HuH-7.5 (cell line): Measurements from ENCODE around the gene SRRM2.

Source experiments
- DNase-seq: peaks from one replicate; pipeline ENCODE4 v3.0.0; 2011; ENCODE audit warnings: low spot score

Gene SRRM2

DNA sequence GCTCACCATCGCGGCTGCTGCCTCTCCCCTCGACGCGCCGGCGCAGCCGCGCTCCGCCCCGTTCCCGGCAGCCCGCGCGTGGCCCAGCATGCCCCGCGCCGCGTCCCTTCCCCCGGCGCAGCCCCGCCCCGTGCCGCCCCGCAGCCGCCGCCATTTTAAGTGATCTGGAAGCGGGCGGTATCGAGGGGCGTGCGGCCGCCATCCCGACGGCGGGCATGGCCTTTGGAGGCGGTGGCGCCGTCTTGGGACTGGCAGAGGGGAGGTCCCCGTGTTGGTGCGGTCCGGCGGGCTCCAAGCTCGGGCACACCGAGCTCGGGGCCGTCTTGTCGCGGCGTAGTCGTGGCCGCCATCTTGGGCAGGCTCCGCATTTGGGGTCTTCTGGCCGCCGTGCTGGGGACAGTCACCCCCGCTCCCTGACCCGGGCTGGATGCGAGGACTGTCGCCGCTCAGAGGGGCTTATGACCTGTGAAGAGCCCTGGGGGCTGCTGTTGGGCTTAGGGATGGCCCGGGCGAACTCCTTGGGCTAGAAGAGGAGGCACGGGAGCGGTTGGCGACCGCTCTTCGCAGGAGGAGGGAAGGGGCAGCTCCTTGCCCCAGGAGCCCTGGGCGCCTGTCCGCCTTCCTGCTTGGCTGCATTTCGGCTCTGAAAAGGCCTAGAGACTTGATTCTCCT, 24.9 kb downstream of the SRRM2 start, which contains the start of gene ELOB:
ELOB (minus strand) TSS at position 50 of the 672 bp plus-strand sequence; CDS start at position 9, 41 bp downstream.
- peak; percentile 90 for DNase-seq

DNA sequence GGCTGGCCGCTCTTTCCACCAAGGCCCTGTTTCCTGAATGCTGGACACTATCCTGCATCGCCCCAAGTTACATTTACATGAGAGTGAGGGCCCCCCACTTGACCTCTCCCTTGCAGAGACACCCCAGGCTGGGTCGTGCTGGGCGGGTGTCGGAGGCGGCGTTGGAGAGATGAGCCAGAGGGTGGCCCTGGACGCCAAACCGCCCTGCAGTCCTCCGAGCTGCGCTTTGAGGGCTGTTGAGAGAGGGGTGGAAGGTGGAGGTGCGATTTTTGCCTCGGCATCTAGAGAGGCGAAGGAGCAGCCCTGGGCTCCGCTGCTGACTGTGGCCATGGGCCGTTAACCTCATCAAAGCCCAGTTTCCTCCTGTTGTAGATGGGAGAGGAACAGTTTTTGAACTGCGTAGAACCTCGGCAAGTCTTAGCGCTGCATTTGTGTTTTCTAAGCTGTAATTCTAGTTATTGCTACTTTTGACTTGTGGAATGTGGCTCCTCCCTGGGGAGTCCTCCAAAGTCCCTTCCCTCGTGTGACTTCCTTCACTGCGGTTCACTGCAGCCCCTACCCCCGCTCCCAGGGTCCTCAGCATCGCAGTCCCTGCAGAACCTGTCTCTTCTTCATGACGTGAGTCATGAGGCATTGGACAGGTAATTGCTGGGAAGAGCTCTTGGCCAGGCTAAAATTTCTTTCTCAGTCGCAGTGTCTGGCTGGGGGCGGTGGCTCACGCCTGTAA, 25.6 kb downstream of the SRRM2 start:
- DNase-seq: peak; percentile 43

DNA sequence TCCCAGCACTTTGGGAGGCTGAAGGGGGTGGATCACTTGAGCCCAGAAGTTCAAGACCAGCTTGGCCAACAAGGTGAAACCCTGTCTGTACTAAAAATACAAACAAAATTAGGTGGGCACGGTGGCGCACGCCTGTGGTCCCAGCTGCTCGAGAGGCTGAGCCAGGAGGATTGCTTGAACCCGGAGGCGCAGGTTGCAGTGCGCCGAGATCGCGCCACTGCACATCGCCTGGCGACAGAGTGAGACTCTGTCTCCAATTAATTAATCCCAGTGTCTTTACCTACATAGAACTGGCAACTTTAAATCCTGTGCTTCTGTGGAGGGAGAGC, 26.2 kb downstream of the SRRM2 start:
- DNase-seq: no peak

DNA sequence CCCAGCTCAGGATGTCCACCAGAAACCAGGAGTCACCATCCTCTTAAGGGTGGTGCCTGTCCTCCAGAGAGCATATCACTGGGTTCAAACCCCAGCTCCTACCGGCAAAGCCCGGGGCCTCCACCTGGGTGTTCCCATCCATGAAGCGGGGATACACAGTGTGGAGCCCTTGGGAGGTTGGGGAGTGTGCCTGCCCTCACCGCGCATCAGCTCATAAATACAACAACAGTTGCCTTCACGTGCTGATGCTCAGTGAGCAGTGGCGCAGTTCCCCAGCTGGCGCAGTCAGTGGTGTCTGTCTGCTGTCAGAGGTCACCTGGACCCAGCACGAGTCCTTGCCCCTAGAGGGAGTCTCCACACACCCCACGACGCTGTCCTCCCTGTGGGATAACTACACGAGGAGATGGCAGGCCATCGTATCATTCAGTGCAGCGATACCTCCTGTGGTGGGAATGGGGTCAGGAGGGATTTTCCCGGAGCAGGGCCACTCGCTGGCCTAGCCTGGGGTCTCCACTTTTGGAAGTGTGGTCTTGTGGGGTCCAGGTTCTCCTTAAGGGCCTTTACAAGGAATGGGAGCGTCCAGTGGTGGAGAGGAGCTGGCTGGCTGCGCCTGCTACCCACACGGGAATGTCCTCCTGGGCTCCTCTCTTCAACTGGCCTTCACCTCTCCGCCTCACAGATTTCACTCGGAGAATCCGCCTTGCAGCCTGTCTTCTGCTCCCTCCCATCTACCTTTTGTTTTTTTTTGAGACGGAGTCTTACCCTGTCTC, 26.9 kb downstream of the SRRM2 start:
- no peak for DNase-seq

DNA sequence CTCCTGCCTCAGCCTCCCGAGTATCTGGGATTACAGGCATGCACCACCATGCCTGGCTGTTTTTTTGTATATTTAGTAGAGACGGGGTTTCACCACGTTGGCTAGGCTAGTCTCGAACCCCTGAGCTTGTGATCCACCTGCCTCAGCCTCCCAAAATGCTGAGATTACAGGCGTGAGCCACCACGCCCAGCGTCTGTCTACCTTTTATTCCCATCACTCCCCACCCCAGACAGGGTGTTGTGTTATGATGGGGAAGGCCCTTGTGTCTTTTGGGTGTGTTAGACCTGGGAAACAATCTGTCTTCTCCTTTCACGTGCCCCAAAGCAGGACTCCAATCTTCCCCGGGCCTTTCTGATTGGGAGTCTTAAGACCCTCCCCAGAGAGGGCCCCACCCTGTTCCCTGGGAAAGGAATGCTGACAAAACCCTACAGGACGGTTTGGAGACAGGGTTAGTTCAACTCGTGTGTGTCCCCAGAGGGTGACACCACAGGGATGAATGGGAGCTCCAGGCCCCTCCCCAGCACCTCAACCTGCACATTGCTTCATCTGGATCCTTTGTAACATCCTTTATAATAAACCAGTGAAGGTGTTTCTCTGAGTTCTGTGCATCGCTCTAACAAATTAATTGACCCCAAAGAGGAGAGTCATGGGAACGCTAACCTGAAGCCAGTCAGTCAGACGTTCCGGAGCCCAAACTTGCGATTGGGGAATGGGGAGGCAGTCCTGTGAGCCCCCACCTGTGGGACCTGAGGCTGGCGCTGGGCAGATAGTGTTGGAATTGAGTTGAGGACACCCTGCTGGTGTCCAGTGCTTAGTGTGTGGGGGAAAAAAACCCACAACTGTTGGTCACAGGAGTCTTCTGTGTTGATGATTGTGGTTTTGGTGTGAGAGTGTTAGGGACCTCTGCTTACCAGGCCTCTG, 27.8 kb downstream of the SRRM2 start:
- DNase-seq: no peak

DNA sequence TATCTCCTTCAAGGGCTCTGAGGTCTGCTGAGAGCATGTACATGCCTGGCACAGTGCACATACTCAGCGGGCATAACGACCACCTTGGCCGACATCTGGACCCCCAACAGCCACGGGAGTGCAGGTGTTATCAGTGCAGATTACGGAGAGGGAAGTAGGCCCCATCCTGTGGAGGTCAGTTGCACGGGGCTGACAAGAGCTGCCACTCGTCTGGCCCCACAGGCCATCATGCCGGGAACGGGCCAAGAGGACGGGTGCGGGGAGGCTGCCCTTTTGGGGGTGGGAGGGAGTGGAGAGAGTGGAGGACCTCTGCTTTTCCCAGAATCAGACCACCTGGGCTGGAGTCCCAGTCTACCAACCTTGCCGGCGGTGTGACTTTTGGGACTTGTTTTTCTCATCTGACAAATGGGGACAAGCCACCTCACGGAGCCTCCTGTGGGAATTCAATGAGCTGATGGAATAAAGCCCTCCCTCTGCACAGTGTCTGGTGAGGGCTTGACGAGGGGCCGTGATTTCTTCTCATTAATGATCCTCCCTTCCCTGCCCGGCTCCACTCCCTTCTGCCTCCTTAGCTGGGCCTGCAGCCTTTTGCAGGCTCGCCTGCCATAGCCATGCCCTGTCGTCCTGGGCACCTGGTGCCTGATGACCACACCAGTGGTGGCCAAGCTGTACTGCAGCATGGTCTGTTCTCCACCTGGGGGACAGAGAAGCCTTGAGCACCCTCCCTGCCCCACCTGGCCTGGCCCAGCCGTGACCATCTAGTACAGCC, 30.3 kb downstream of the SRRM2 start:
- DNase-seq: peak; percentile 41

DNA sequence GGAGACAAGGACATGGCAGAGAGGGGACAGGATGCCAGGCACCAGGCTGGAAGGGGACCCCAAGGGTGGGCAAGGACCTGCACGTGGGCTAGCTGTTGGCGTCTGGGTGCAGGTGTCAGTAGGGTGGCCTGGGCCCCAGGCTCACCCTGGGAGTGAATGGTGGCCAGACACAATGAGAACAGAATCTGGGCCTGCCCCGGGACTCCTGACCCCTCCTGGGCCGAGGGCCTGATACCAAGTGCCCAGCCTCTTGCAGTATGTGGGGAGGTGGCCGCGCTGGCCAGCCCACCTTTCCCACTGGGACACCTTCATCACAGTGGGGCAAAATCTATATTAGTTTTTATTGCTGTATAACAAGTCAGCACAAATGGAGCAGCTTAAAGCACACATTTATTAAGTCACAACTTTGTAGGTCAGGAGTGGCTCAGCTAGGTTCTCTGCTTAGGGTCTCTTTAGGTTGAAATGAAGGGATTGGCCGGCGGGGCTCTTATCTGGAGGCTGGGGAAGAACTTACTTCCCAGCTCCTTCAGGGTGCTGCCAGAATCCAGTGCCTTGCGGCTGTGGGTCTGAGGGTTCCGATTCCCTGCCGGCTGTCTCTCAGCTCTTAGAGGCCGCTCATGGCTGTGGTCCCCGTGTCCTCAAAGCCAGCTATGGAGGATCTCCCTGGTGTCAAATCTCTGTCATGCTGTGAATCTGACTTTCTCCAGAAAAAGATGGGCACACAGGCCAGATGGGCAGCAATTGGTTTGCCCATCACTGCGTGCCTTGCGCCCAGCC, 31.3 kb downstream of the SRRM2 start:
- no peak for DNase-seq

DNA sequence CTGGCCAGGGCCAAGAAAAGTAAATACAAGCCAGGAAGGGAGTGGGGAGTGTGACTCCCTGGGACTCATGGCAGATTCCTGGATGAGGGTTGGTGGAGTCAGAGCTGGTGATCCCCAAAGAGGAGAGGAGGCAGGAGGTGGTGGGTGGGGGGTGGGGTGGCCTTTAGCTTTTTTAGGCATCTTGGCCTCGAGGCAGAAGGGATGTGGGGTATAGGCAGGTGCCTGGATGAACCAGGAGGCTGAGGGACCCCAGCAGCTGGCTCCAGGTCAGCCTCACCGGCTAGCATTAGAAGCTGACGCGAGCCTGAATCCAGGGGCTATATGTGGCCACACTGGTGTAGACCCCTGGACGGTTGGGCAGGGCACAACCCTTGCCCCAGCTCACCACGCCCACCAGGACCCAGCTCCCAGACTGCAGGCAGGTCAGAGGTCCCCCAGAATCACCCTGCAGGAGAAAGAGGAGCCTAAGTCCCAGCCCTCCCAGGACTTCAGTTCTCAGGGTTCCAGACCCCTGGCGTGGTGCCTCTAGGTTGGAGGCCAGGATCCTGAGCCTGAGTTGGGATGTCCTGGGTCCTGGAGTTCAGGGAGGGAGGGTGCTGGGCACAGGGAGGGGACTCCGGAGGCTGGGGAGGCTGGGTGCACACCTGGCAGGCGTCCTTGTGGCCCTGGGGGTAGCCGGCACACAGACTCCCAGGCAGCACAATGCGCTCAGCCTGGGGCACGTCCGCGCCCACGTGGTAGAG, 32.1 kb downstream of the SRRM2 start:
- DNase-seq: no peak

DNA sequence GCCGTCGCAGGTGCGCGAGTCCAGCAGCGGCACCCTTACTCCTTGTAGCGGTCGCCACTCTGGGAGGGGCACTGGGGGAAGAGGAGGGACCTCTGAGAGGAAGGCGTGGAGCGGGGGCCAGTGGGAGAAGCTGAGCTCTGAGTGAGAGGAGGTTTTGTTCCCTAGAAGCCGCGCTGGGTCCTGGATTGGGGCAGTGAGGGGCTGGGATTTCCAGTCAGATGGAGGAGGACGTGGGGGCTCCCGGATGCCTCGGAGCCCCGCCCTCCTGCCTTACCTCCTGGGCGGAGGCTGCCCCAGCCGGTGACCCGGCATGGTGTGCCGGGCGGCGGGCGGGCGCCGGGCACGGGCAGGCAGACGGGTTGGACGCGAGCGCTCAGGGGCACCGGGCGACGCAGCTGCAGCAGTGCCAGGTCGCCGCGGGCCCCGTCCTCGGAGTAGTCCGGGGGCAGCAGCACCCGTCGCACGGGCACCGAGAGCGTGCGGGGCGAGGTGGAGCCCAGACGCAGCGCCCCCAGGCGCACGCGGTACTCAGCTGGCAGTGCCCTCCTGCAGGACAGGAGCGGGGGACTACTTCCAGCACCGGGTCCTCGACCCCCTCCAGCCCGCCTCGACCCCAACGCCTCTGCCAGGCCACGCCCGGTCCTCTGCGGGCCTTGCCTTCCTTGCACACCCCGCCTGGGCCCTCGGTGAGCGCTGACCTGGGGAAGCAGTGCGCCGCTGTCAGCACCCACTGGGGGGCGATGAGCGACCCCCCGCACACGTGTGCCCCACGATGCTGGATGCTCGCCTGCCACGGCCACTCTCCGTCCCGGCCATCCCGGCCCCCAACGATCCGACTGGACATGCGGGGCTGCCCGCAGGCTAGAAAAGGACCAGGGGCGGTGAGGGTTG, 32.9 kb downstream of the SRRM2 start:
- no peak for DNase-seq

DNA sequence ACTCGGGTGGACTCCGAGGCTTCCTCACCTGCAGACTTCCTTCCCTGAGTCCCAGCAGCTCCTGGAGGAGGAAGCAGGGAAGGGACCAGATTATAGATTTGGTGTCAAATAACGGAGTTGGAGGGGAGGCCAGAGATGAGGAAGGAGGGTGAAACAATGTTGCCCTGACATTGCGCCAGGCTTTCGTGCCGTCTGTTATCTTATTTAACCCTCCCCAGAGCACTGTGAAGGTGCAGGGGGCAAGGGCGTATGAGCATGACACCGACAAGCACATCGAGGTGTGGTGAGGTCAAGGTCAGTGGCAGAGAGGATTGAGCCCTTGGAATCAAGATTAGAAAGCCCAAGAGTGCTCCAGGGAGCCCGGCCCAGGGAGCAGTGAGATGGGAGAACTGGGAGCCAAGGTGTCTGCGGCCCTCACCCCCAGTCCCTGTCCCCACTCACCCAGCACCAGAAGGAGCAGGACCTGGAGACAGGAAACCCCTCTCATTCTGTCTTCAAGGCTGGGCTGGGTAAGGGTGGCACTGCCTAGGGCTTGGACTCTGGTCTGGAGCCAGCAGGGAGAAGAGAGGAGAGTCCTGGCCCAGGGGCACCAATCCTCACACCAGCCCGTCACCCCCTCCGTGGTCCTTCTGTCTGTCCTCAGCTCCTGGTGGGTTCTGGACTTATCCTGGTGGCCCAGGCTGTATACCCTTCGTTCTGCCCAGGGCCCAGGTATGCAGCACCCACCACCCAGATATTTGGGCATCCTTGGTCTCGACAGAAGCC, 33.8 kb downstream of the SRRM2 start:
- DNase-seq: no peak

DNA sequence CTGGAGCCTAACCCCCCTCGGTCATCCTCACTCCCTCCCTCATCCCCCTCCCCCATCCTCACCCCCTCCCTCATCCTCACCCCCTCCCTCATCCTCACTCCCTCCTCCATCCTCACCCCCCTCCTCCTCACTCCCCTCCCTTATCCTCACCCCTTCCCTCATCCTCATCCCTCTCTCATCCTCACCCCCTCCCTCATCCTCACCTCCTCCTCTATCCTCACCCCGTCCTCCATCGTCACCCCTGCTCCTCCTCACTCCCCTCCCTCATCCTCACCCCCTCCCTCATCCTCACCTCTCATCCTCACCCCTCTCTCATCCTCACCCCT, 34.4 kb downstream of the SRRM2 start:
- no peak for DNase-seq

DNA sequence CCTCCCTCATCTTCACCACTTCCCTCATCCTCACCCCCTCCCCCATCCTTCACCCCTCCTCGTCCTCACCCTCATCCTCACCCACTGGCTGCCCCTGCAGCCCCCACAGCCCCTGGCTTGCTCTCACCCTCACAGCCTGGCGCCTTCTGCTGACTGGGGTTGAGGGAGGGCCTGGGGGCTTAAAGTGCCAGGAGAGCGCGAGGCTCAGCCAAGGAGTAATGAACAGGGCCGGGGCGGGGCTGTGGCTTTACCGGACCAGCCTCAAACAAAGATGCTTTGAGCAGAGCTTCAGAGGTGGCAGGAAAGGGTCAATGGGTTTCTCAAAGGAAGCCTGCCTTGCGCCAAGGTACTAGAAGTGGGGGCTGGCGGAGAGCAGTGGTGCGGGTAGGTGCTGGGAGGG, 35.0 kb downstream of the SRRM2 start, which contains the start of gene PRSS33:
PRSS33 (minus strand) TSS at position 155 of the 400 bp plus-strand sequence. CDS start 1,013 bp downstream, outside the sequence.
- no peak for DNase-seq

DNA sequence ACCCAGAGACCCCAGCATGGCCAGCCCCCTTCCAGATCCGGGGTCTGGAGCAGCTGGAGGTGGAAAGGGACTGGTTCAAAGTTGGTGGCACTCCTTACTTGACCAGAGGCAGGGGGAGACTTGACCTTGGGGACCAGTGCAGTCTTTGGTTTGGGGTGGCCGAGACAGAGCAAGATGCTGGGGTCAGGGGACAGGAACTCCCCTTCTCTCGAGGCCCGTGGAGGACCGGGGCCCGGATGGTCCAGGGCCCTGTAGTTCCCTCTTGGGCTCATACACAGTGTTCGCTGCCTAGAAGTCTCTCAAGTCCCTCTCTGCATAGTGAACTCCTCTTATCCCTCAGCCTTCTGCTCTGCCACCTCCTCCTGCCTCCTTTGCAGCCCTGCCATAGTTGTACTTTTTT, 35.5 kb downstream of the SRRM2 start:
- DNase-seq: no peak

DNA sequence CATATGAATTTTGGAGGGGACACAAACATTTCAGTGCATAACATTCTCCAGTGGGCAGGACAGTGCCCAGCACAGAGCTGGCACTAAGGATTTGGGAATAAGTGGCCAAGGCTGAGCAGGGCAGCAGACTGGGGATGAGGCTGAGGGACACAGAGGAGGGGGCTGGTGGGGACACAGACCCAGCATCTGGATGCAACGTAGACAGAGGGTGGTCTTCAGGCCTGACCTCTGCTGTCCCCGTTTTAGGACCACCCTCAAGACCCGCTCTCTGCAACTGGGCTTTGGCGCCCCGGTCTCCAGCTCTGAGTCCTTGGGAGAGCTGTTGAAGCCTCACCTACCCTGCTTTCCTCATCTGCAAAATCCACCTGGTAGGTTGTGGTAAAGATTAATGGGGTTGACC, 38.2 kb downstream of the SRRM2 start:
- no peak for DNase-seq

DNA sequence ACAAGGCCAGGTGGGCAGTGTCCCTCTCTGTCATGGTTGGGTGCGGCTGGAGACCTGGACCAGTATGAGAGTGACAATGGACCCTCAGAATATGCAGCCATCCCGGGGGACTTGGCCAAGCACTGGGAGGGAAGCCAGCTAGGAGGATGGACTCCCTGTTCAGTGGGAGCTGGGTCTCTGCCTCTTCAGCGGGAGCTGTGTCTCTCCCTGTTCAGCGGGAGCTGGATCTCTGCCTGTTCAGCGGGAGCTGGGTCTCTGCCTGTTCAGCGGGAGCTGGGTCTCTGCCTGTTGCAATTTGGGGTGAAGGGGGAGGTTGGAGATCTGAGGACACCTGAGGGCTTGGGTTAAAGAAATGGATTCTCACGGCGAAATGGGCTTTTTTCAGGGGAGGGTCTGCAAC, 38.7 kb downstream of the SRRM2 start:
- no peak for DNase-seq

DNA sequence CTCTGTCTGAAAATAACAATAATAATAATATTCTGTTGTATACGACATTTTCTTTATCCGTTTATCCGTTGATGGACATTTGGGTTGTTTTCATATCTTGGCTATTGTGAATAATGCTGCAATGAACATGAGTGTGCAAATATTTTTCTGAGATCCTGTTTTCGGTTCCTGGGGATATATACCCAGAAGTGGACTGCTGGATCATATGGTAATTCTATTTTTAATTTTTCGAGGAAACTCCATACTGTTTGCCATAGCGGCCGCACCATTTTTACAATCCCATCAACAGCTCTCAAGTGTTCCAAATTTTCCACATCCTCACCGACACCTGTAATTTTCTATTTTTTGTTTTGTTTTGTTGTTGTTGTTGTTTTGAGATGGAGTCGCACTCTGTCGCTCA, 40.5 kb downstream of the SRRM2 start:
- no peak for DNase-seq

DNA sequence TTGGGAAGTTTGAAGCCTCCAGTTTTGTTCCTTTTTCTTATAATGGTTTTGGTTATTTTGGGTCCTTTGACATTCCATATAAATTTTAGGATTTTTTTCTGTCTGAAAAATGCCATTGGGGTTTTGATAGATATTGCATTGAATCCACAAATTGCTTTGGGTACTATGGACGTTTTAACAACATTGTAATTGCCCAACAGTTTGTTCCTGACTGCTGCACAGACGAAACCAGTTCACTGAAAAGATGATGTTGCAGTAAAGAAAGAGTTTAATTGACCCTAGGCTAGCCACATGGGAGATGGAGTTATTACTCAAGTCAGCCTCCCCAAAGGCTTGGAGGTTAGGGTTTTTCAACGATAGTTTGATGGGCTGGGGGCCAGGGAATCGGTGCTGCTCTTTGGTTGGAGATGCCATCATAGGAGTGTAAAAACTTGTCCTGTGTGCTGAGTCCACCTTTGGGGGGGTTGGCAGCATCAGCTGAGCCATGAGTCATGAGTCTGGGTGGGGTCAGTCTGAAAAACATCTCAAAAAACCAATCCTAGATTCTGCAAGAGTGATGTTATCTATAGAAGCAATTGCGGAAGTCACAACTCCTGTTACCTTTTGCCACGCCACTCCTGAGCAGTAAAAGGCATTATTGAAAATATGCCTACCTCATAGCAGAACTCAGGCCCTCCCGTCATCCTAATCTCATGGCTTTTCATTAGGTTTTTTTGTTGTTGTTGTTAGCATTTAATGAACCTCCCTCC, 43.1 kb downstream of the SRRM2 start:
- DNase-seq: no peak
